Breast epithelium (tissue), 3 donors: ENCODE measurements around the gene MBTPS2.

ENCODE experiments used
- CTCF ChIP-seq, 3 donors: fragments of 450-650 bp; IDR thresholded peaks; one replicate each; pipeline ENCODE4 v1.5.1; 2016 to 2017; ENCODE audit warnings: antibody characterized with exemption in 3 of 3, mild to moderate bottlenecking in 3 of 3, moderate library complexity in 3 of 3
- POLR2A ChIP-seq: fragments of 450-650 bp; IDR thresholded peaks from one replicate; pipeline ENCODE4 v1.6.1; 2016; ENCODE audit warnings: antibody characterized with exemption, mild to moderate bottlenecking, moderate library complexity

- TF ChIP-seq POLR2A (no peak), CTCF (IDR thresholded peaks at IDR 0.05) (no peak)
Observed at GRCh38 chrX:21865436-21865835, 26.0 kb downstream of the MBTPS2 start.
